H9 (cell line): ENCODE data around the gene IL15RA. TPM values are rescaled to one million over a fixed set of nuclear protein-coding genes. Genes with fewer than 3 reads are reported as not detected.
A peak's percentile ranks its signal among the peaks of the same experiment; 100 is the strongest.

Experiments used
- DNase-seq: peaks from one replicate; pipeline ENCODE4 v3.0.0-alpha.2; 2017
- H2AFZ ChIP-seq: one replicate; pipeline ENCODE4 v1.6.1; 2013; ENCODE audit warnings: mild to moderate bottlenecking, low read length, control low read depth, moderate library complexity
- H2AK5ac ChIP-seq: 2 replicates; pipeline ENCODE4 v1.6.1; 2013; ENCODE audit warnings: low read length, control low read depth, mixed read lengths; ENCODE audit not compliant: insufficient read length
- H2BK120ac ChIP-seq: one replicate; pipeline ENCODE4 v1.6.1; 2013; ENCODE audit warnings: low read depth, mild to moderate bottlenecking, low read length, control low read depth, inconsistent platforms; ENCODE audit not compliant: poor library complexity, severe bottlenecking
- H2BK12ac ChIP-seq: 2 replicates; pipeline ENCODE4 v1.6.1; 2013; ENCODE audit warnings: low read length, control low read depth, mixed read lengths, low read depth; ENCODE audit not compliant: insufficient read length
- H2BK15ac ChIP-seq: 2 replicates; pipeline ENCODE4 v1.6.1; 2013; ENCODE audit warnings: low read depth, low read length, control low read depth
- H2BK20ac ChIP-seq: one replicate; pipeline ENCODE4 v1.6.1; 2013; ENCODE audit warnings: low read depth, mild to moderate bottlenecking, low read length, control low read depth, inconsistent platforms; ENCODE audit not compliant: poor library complexity, severe bottlenecking
- H2BK5ac ChIP-seq: 2 replicates; pipeline ENCODE4 v1.6.1; 2013; ENCODE audit warnings: low read length, control low read depth, mixed read lengths; ENCODE audit not compliant: insufficient read length
- H3K14ac ChIP-seq: 2 replicates; pipeline ENCODE4 v1.6.1; 2013; ENCODE audit warnings: low read length, control low read depth; ENCODE audit not compliant: insufficient read depth
- H3K18ac ChIP-seq: 2 replicates; pipeline ENCODE4 v1.6.1; 2013; ENCODE audit warnings: low read depth, mild to moderate bottlenecking, mixed read lengths, low read length, control low read depth; ENCODE audit not compliant: insufficient read length
- H3K23ac ChIP-seq: 2 replicates; pipeline ENCODE4 v1.6.1; 2013; ENCODE audit warnings: low read length, control low read depth, mixed read lengths, low read depth; ENCODE audit not compliant: insufficient read length
- H3K23me2 ChIP-seq: 2 replicates; pipeline ENCODE4 v1.6.1; 2013; ENCODE audit warnings: low read depth, mild to moderate bottlenecking, mixed read lengths, low read length, control low read depth; ENCODE audit not compliant: insufficient read length, poor library complexity, severe bottlenecking
- H3K27ac ChIP-seq: 2 replicates; pipeline ENCODE4 v1.5.1; 2013; ENCODE audit warnings: low read length, control low read depth, mixed read lengths, low read depth; ENCODE audit not compliant: insufficient read length
- H3K27me3 ChIP-seq: 2 replicates; pipeline ENCODE4 v1.6.1; 2013; ENCODE audit warnings: low read length, control low read depth, inconsistent platforms; ENCODE audit not compliant: insufficient read depth
- H3K4ac ChIP-seq: 2 replicates; pipeline ENCODE4 v1.6.1; 2013; ENCODE audit warnings: low read depth, mild to moderate bottlenecking, control low read depth, inconsistent platforms, low read length, moderate library complexity
- H3K4me1 ChIP-seq: 2 replicates; pipeline ENCODE4 v1.6.1; 2013; ENCODE audit warnings: low read length, control low read depth, inconsistent platforms; ENCODE audit not compliant: insufficient read depth
- H3K4me2 ChIP-seq: 2 replicates; pipeline ENCODE4 v1.6.1; 2013; ENCODE audit warnings: low read length, control low read depth, mixed read lengths; ENCODE audit not compliant: insufficient read length, insufficient read depth
- H3K56ac ChIP-seq: 2 replicates; pipeline ENCODE4 v1.6.1; 2013; ENCODE audit warnings: low read depth, mild to moderate bottlenecking, mixed read lengths, low read length, control low read depth; ENCODE audit not compliant: insufficient read length
- H3K79me1 ChIP-seq: 2 replicates; pipeline ENCODE4 v1.6.1; 2013; ENCODE audit warnings: low read depth, mild to moderate bottlenecking, moderate library complexity, low read length, control low read depth, inconsistent platforms; ENCODE audit not compliant: insufficient read depth, poor library complexity, severe bottlenecking
- H3K79me2 ChIP-seq: 2 replicates; pipeline ENCODE4 v1.6.1; 2013; ENCODE audit warnings: low read length, control low read depth, inconsistent platforms; ENCODE audit not compliant: insufficient read depth
- H3K9ac ChIP-seq: 2 replicates; pipeline ENCODE4 v1.6.1; 2013; ENCODE audit warnings: low read length, control low read depth, mixed read lengths; ENCODE audit not compliant: insufficient read length; ENCODE audit errors: extremely low read depth
- H3K9me3 ChIP-seq: one replicate; pipeline ENCODE4 v1.6.1; 2013; ENCODE audit warnings: low read depth, low read length, inconsistent platforms; ENCODE audit not compliant: control insufficient read depth
- H3T11ph ChIP-seq: one replicate; pipeline ENCODE4 v1.6.1; 2013; ENCODE audit warnings: mild to moderate bottlenecking, low read length, control low read depth, inconsistent platforms
- H4K20me1 ChIP-seq: one replicate; pipeline ENCODE4 v1.6.1; 2013; ENCODE audit not compliant: control insufficient read depth, insufficient read length, insufficient read depth
- H4K5ac ChIP-seq: 2 replicates; pipeline ENCODE4 v1.6.1; 2013; ENCODE audit warnings: low read depth, mild to moderate bottlenecking, mixed read lengths, low read length, control low read depth; ENCODE audit not compliant: insufficient read length
- H4K8ac ChIP-seq: replicated peaks from 2 replicates; pipeline ENCODE4 v1.6.1; 2013; ENCODE audit warnings: low read length, control low read depth, mixed read lengths, low read depth; ENCODE audit not compliant: insufficient read length
- H4K91ac ChIP-seq: 2 replicates; pipeline ENCODE4 v1.6.1; 2013; ENCODE audit warnings: low read depth, mild to moderate bottlenecking, moderate library complexity, mixed read lengths, low read length, control low read depth; ENCODE audit not compliant: insufficient read length
- H3K27ac Mint-ChIP-seq, 3 experiments: 2 replicates in 2 of 3; 3 replicates in 1 of 3; pipeline ENCODE4 v1.8.0; 2020 to 2021; ENCODE audit warnings: mixed read lengths in 3 of 3, mild to moderate bottlenecking in 1 of 3, moderate library complexity in 1 of 3
- H3K27me3 Mint-ChIP-seq: 2 replicates; pipeline ENCODE4 v1.8.0; 2021; ENCODE audit warnings: low read depth, mild to moderate bottlenecking, moderate library complexity, mixed read lengths
- H3K36me3 Mint-ChIP-seq, 3 experiments: 2 replicates in 2 of 3; 3 replicates in 1 of 3; pipeline ENCODE4 v1.8.0; 2020 to 2021; ENCODE audit warnings: low read depth in 3 of 3, mixed read lengths in 3 of 3; ENCODE audit not compliant: insufficient read depth in 1 of 3
- H3K4me1 Mint-ChIP-seq, 2 experiments: 2 replicates each; pipeline ENCODE4 v1.8.0; 2020; ENCODE audit warnings: mixed read lengths in 2 of 2
- H3K4me3 Mint-ChIP-seq, 2 experiments: 2 replicates in 1 of 2; 3 replicates in 1 of 2; pipeline ENCODE4 v1.8.0; 2020 to 2021; ENCODE audit warnings: mild to moderate bottlenecking in 2 of 2, mixed read lengths in 2 of 2, moderate library complexity in 1 of 2
- H3K9me3 Mint-ChIP-seq, 2 experiments: 2 replicates in 1 of 2; 3 replicates in 1 of 2; pipeline ENCODE4 v1.8.0; 2020; ENCODE audit warnings: mild to moderate bottlenecking in 2 of 2, mixed read lengths in 2 of 2, moderate library complexity in 1 of 2
- WGBS: extraction: QIAGEN DNeasy Blood & Tissue Kit; methylation state at CpG from one replicate; pipeline ENCODE4 v1.1.7; 2013; ENCODE audit warnings: missing lambda C conversion rate, low lambda C conversion rate, mixed read lengths; ENCODE audit not compliant: insufficient read length; ENCODE audit errors: extremely low coverage; 5-methylcytosine and 5-hydroxymethylcytosine counted together
- total RNA-seq: library from RNA; stranded (reverse); gene quantifications from 2 replicates; pipeline ENCODE4 v1.2.1, GENCODE V29; 2021
- TF ChIP-seq, protein P1 (sequence below): fragments of 200-600 bp; sonication (generic); conservative IDR thresholded peaks from 3 replicates; pipeline ENCODE4 v1.8.0; 2021; ENCODE audit warnings: antibody characterized with exemption, mild to moderate bottlenecking

Gene IL15RA
- total RNA-seq, 1 experiment from 2014 or later = 0.31 TPM

DNA sequence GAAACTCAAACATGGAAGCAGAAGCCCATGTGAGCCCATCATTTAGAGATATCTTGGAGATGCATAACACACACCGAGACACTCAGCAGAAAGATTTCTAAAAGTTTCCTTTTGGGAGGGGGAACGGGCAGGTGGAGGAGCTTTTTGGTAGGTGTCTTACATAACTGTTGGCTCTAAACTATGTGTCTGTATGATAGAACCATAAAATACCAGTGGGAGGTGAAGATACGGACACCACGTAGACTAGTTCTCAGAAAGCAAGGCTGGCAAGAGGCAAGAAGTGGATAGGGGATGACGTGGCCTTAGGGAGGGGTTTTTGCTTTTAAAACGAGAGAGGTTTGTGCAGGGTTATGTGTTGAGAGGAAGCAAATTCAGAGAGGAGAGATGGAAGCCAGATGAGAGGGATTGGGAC lies 36.5 kb downstream of the IL15RA start:
- H3K4me1 Mint-ChIP-seq = peaks cover 20 to 27% of the 10 kb centered on the region in 2 experiments
- Histone ChIP-seq H3T11ph (no peak overlapping the region), H4K20me1 (no peaks in the 10 kb centered on the region), H3K4me1 (peaks cover 3% of the 10 kb centered on the region; the same call in 1 of the 2 replicates), H3K4me2 (no peak overlapping the region), H4K91ac (no peak overlapping the region), H3K14ac (no peak overlapping the region), H3K27ac (no peak overlapping the region), H3K4ac (no peak overlapping the region), H2BK20ac (no peak overlapping the region), H2BK12ac (no peak overlapping the region), H3K23me2 (peaks cover 3% of the 10 kb centered on the region), H3K9me3 (no peaks in the 10 kb centered on the region), H3K18ac (no peak overlapping the region), H2AFZ (no peak overlapping the region), H3K9ac (no peak overlapping the region), H2BK120ac (no peak overlapping the region), H2AK5ac (no peak overlapping the region), H3K56ac (no peak overlapping the region), H2BK15ac (no peak overlapping the region), H4K5ac (no peak overlapping the region), H2BK5ac (no peak overlapping the region), H3K79me2 (no peaks in the 10 kb centered on the region), H3K27me3 (no peaks in the 10 kb centered on the region), H3K23ac (no peak overlapping the region), H4K8ac (no peak overlapping the region), H3K79me1 (no peaks in the 10 kb centered on the region)
- no peaks in the 10 kb centered on the region for H3K9me3 Mint-ChIP-seq
- WGBS = no CpG with 5 or more reads among the region's 6 CpGs
- no peaks in the 10 kb centered on the region; the same call in 1 of the 2 replicates for H3K27me3 Mint-ChIP-seq
- peak overlapping the region in 1 of 3 experiments; percentile 4; a peak in 3 of 7 replicates for H3K27ac Mint-ChIP-seq
- H3K4me3 Mint-ChIP-seq = no peak overlapping the region
- DNase-seq = no peak
- TF ChIP-seq, protein P1, sequence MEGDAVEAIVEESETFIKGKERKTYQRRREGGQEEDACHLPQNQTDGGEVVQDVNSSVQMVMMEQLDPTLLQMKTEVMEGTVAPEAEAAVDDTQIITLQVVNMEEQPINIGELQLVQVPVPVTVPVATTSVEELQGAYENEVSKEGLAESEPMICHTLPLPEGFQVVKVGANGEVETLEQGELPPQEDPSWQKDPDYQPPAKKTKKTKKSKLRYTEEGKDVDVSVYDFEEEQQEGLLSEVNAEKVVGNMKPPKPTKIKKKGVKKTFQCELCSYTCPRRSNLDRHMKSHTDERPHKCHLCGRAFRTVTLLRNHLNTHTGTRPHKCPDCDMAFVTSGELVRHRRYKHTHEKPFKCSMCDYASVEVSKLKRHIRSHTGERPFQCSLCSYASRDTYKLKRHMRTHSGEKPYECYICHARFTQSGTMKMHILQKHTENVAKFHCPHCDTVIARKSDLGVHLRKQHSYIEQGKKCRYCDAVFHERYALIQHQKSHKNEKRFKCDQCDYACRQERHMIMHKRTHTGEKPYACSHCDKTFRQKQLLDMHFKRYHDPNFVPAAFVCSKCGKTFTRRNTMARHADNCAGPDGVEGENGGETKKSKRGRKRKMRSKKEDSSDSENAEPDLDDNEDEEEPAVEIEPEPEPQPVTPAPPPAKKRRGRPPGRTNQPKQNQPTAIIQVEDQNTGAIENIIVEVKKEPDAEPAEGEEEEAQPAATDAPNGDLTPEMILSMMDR = no peak
- peaks cover 12 to 30% (median 26%) of the 10 kb centered on the region in 3 experiments; a peak in 6 of 7 replicates for H3K36me3 Mint-ChIP-seq
